GM21737 (cell line): Measurements from ENCODE around the gene ZCCHC14.
A peak's percentile ranks its signal among the peaks of the same experiment; 100 is the strongest.
"Not testable (repeated sequence)": the region's sequence is repeated elsewhere in the genome, so short reads cannot be mapped to it uniquely, and the experiment has no call there.

ENCODE experiments used
- ATAC-seq: cut with Tn5 transposase; IDR thresholded peaks from one replicate; pipeline ENCODE4 v1.9.1; 2021; ENCODE audit warnings: mild to moderate bottlenecking, moderate library complexity; ENCODE audit not compliant: unreplicated experiment

Gene ZCCHC14

GRCh38 chr16:87412996-87413421 is 79.8 kb downstream of the ZCCHC14 start:
- ATAC-seq = no peak

- no peak for ATAC-seq
Observed at GRCh38 chr16:87412371-87412995, 80.3 kb downstream of the ZCCHC14 start.

DNA sequence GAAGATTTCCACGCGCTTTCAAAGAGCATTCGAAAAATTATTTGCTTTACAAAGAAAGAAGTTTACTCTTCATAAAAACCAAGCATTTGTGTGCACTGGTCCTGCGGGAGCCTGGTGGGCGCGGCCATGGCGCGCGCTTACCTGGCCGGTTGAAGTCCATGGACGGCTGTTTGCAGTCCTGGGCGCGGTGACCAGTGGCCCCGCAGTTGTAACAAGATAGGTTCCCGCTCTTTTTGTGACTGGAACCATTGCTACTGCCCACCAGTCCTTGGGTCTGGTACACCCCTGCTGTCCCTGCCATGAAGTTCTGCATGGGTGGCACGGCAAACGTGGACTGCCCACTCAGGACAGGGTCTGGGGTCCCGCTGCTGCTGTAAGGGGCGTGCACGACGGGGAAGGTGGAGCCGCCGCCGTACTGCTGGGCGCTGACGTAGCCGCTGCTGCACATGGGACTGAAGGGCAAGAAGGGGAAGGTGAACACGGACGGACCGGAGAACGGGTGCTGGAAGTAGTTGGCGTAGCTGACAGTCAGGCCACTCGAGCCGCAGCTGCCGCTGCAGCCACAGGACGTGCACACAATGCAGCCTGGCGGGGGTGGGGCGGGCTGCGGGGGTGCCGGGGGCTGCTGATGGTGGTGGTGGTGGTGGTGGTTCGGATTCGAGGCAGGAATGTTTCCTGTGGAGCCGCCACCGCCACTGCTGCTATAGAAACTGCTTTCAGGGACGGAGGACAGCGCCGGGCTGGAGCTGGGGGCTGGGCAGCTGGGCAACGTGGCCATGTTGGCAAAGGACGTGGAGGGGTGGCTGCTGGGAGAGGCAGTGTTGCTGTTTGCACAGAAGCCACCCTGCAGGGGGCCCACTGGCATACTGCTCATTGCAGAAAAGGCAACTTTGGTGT is 81.2 kb downstream of the ZCCHC14 start:
- no peak for ATAC-seq

- no peak for ATAC-seq
Observed at GRCh38 chr16:87410968-87411367, 81.9 kb downstream of the ZCCHC14 start.

GRCh38 chr16:87410530-87410929 is 82.3 kb downstream of the ZCCHC14 start:
- ATAC-seq = no peak

- no peak for ATAC-seq
Observed at GRCh38 chr16:87409781-87410180, 83.0 kb downstream of the ZCCHC14 start.

DNA sequence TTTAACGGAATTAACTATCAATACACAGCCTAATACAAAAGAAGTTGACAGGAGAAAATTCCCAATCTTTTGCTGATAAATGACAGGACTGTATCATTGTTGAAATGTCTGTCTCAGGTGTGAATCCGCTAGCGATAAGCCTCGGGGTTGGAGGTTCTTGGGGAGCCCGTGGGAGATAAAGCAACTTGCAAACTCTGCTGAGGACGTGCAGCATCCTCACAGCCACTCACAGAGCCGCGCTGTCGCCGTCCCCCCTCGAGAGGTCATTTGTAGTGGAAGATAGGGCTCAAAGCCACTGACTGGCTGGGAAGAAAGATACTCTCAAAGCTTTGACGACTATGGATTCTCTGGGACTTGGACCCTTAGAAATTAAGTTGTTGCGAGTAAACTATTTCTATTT is 83.7 kb downstream of the ZCCHC14 start:
- no peak for ATAC-seq

GRCh38 chr16:87407511-87408112 is 85.2 kb downstream of the ZCCHC14 start:
- no peak for ATAC-seq

DNA sequence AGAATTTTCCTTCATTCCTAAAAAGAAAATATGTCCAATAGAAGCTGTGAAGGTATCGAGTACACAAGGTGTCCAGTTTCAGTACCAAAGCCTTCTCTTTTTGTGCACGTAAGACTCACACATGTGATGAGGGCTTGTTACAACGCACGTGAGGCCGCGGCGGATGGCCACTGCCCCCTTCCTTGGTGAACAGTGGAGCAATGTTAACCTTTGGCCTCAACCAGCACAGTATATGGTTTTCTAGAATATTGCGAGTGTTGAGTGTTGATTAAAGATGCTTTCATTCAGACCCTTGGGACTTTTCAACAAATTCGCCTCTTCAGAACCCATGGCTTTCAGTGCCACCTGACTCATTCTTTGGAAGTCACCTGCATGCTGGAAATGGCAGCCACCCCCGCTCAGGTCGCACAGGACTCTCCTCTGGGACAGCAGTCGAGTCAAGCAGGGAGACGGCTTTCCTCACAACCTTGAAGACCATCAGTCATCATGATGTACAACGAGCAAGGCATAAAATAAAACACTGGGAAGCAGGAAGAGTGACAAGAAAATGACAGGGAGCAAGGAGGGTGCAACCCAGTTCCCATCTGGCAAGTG is 86.2 kb downstream of the ZCCHC14 start:
- ATAC-seq = no peak

DNA sequence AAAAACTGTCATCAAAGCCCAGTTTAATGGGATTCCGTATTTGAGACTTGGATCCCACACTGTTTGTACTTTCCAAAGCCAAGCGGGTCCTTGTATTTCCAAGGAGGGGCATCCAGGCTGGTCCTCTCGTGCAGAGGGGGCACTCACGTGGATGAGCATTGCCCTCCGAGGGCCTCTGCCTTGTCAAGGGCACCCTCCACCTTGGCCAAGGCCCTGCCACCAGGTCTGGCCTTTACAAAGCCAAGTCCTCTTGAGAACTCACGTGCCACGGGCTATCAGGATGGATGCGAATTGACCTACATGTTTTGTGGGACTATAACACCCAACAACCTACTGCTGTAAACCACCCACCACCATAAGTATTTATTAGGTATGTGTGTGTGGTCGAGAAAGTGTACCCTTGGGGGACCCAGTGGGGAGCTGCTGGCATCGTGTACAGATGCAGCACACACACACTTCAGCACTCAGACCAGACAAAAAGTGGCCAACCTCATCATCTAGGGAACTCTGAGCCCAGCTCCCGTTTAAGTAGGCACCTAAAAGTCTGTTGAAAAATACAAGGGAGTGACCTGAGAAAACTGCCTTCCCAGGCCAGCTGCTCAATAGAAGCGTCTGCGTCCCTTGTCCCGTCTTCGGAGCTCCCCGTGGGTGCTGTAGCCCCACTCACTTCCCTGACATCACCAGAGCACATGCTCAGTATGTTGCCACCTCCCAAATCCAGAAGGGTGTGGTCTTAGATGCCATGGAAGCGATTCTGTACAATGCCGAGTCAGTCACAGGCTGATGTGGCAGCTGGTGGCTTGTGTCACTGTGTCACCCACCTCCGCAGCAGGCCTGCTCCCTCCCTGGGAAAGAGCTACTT is 87.8 kb downstream of the ZCCHC14 start:
- no peak for ATAC-seq

GRCh38 chr16:87395181-87395842 is 97.5 kb downstream of the ZCCHC14 start:
- no peak for ATAC-seq

DNA sequence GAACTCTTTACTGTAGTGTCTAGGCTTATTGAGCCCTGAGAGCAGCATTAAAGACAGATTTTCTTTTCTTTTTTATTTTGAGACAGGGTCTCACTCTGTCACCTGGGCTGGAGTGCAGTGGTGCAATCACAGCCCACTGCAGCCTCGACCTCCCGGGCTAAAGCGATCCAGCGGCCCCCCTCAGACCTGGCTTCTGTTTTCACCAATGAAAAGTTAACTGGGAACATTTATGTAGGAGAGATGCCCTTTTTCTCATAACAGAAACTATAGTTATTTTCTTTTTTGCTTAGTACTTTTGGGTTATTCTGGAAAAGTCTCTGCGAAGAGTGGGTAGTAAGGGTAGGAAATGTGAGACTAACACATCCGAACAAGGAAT is 99.2 kb downstream of the ZCCHC14 start:
- ATAC-seq = no peak

DNA sequence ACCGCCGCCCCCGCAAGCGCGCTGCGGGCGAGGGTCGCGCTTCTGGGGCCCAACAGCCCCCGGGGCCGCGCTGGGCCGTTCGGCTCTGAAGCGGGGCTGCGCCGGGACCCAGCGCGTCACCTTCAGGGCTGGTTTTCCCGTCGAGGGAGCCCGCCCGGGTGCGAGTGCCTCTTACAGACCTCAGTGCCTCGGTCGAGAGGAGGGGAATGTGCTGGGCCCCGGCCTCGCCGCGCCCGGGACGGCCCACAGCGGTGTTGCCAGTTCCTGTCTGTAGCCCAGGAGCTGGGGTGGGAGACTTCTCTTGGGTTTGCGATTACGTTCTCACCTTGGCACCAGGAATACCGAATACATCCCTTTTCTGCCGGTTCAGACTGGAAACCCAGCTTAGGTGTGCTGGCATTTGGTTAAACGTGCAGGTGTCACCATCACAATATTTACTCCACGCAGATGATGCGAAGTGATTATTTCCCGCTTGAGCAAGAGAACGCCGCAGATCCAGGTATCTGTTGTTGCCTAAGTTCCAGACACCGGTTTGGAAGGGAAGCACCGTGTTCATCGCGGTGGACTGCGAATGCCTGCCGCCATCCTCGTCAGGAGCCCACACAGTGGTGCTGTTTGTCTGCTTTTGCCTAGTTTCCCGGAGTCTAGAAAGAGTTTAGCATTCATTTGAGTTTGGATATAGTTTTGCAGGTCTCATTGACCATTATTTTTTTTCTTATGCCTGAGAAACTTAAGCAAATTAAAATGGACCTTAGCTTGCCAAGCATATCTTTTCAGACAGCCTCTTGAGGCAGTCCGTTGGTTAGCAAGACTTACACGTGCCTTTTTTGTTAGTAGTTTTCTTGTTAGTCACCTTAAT is 99.8 kb downstream of the ZCCHC14 start:
- peak; percentile 3 for ATAC-seq

- peak; percentile 58 for ATAC-seq
Observed at GRCh38 chr16:87391950-87392820, 100.6 kb downstream of the ZCCHC14 start, which contains the start of gene MAP1LC3B. Gene MAP1LC3B (plus strand): TSS chr16:87392336. CDS start chr16:87392428, 92 bp downstream.

- no peak for ATAC-seq
Observed at GRCh38 chr16:87391324-87391949, 101.4 kb downstream of the ZCCHC14 start.

- ATAC-seq = no peak
Observed at GRCh38 chr16:87390641-87391323, 102.0 kb downstream of the ZCCHC14 start.

DNA sequence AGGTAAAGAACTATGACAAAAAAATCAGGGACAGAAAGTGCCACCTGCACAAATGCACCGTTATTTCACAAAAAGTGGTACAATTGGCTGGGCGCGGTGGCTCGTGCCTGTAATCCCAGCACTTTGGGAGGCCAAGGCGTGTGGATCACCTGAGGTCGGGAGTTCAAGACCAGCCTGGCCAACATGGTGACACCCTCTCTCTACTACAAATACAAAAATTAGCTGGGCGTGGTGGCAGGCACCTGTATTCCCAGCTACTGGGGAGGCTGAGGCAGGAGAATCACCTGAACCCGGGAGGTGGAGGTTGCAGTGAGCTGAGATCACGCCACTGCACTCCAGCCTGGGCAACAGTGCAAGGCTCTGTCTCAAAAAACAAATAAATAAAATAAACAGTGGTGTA is 102.9 kb downstream of the ZCCHC14 start:
- ATAC-seq = not testable (repeated sequence)
